GM21360 (cell line): Measurements from ENCODE around the gene CCNA1.

ENCODE experiments used
- ATAC-seq: cut with Tn5 transposase; IDR thresholded peaks from one replicate; pipeline ENCODE4 v1.9.1; 2021; ENCODE audit warnings: mild to moderate bottlenecking, moderate library complexity; ENCODE audit not compliant: unreplicated experiment

CCNA1 gene

GRCh38 chr13:36450534-36450933 lies 18.2 kb downstream of the CCNA1 start:
- ATAC-seq = no peak

- ATAC-seq = no peak
Observed at GRCh38 chr13:36453516-36453915, 21.2 kb downstream of the CCNA1 start.

DNA sequence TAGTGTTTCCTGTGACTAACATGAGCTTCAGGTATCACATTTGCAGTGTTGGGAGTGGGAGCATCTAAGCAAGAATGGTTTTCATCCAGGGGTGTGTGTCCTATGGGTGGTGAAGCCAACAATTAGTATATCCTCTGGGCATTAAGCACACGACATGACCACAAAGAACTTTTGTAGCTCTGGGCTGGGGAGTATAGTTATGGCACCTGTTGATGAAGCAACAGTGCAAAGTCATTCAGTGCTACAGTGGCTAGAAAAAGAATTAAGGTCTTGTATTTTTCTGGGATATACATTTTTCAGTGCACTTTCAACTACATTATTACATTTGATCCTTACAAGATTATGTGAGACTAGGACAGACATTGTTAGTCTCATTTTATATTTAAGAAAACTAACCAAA lies 21.8 kb downstream of the CCNA1 start:
- ATAC-seq = no peak

DNA sequence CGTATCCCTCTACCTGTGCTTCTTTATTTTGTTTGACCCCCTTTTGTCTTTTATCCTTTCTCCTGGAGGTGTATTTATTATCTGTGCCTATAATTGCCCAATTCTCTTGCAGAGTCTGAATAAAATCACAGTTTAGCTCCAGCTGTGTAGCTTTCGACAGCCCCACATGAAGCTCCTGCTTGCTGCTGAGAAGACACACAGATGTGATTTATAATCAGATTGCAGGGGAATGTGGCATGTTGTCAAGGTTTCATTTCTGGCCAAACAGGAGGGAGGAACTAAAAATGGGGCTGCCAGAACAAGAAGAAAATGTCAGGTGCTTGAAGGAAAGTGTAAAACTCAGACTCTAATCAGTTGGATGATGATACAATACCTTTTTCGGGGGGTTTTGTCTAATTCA lies 22.7 kb downstream of the CCNA1 start:
- no peak for ATAC-seq

DNA sequence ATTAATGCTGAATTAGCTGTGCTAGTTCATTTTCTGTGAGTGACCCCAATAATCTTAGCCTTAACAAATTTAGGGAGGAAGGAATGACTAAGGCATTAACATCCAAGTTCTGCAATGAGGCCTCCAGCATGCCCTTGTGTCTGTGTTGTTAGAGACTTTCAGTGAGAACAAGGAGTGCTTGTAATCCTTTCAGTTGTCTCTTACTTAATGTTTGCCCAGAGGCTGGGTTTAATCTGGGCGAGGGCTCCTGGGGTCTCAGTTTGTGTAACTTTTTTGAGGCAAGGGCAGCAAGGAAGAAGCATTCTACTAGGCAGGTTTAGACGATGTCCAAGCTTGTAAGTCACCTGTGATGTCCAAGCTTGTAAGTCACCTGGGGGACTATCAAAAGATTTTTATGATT lies 24.3 kb downstream of the CCNA1 start:
- ATAC-seq = no peak

DNA sequence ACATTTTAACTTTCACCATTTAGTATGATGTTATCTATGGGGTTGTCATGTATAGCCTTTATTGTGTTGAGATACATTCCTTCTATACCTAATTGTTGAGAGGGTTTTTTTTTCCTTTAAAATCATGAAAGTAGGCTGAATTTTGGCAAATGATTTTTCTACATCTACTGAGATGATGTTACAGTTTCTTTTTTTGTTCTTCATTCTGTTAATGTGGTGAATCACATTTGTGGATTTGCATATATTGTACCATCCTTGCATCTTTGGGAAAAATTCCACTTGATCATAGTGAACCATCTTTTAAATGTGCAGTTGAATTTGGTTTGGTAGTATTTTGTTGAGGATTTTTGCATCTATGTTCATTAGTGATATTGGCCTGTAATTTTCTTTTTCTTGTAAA lies 29.2 kb downstream of the CCNA1 start:
- ATAC-seq = no peak

- ATAC-seq = no peak
Observed at GRCh38 chr13:36475468-36475867, 43.2 kb downstream of the CCNA1 start.

DNA sequence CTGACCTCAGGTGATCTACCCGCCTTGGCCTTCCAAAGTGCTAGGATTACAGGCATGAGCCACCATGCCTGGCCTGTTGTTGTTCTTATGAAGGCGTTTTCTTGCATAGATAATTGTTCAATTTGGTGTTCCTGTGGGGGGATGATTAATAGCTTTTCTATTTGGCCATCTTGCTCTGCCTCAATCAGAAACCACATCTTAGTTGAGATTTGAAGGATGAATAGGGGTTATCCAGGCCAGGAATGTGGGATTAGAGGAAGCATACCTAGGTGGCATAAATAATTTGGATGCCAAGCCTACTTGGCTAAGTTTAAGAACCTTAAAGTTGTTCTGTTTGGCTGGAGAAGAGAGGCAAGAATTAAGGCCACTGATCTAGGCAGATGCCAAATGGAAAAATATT lies 44.4 kb downstream of the CCNA1 start:
- ATAC-seq = no peak

- no peak for ATAC-seq
Observed at GRCh38 chr13:36480726-36481427, 48.6 kb downstream of the CCNA1 start.

- no peak for ATAC-seq
Observed at GRCh38 chr13:36490055-36490454, 57.8 kb downstream of the CCNA1 start.
